HG03064 (cell line): ENCODE results near the gene VSIG1.

Source experiments
- ATAC-seq: cut with Tn5 transposase; IDR thresholded peaks from one replicate; pipeline ENCODE4 v1.9.1; 2021; ENCODE audit warnings: low read depth; ENCODE audit not compliant: unreplicated experiment

VSIG1 gene

DNA sequence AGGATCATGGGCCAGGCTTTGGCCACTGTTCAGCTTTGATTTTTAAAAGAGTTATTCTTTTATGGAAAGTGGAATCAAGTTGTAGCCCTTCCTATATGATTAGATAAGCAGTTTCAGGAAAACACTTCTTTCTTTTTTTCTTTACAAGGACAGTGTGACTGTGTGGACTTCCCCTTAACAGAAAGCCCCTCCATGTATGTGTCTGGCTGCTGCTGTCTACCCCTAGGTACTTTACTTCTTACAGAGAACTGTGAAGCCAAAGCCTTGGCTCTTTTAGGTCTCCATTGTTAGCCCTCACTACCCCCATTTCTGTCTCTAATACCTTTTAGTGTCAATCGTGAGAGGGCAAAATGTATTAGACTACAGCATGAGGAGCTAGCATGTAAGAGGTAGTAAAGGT is 19.1 kb downstream of the VSIG1 start:
- ATAC-seq = no peak

DNA sequence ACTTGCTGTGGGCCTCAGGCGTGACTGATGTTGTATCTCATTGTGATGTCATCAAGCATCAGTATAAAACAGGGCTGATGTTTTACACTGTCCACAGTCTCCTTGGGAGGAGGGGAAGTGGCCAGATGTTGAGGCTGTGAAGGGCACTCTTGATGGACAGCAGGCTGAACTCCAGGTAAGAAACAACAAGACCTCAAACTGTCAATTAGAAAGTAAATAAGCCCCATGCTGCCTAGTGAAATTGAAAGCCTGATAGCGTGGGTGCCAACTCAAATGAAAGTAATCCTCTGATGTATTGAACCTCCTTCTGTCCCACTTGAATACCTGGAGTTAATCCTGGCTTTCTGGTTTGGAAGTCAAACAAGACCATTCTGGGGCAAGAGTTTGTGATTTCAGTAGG is 19.7 kb downstream of the VSIG1 start:
- no peak for ATAC-seq

DNA sequence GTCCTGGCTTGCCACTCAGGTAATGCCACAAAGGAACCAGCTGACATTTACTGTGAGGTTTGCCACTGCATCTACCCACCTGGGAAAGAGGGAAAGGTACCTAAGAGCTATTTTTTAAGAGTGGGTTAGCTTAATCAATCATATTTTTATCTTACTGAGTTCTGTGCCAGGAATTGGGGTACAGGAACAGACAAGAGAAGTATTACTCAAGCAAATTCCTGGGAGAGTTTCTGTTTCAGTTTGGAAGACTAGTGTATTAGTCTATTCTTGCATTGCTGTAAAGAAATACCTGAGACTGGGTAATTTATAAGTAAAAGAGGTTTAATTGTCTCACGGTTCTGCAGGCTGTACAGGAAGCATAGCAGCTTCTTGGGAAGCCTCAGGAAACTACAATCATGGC is 23.3 kb downstream of the VSIG1 start:
- ATAC-seq = no peak

DNA sequence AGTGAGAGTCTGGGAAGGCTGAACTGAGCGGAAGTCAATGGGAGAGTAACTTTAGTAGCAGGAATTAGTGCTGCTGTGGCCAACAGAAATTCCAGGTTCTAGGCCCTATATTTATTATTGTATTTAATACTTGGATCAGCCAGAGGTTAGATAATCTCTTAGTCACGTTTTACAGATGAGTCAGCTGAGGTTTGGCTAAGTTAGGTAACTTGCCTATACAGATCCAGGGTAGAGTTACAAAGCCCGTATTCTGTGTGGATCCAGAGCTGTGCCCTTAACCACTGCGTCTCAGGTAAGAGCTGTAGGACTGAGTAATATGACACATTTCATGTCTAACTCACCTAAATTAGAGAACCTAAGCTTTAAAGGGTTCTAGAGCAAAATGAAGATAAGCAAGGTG is 26.0 kb downstream of the VSIG1 start:
- ATAC-seq = no peak

DNA sequence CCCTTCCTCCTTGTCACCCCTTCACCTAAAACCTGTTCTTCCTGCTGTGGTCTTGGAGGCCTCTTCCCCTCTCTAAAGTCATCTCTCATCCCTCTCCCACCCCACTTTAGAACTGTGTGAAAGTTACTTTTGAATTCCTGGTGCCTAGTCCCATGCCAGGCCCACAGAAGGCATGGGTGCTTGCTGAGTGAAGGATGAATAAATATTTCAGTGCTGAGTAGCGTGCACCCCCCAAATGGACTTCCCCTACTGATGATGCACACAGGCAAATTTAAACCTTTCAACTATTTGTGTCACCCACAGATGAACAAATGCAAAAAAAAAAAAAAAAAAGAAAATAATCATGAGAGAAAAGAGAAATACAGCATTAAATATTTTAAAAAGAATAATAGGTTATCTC is 26.7 kb downstream of the VSIG1 start:
- no peak for ATAC-seq

DNA sequence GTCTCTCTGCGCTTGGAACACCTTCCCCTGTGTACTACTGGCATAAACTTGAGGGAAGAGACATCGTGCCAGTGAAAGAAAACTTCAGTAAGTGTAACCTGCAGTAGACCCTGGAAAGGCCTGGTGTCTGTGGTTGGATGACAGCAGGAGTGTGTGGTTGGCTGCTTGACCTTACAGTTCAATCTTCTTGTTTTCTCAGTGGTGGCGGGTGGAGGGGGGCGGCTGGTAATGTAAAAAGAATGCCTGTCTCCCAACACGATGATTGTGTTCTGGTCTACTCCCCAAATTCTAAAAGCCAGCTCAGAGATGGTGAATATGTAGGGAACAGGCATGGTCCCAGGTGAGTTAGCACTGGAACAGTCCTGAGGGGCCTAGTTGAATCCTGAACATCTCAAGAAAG is 27.9 kb downstream of the VSIG1 start:
- ATAC-seq = no peak

DNA sequence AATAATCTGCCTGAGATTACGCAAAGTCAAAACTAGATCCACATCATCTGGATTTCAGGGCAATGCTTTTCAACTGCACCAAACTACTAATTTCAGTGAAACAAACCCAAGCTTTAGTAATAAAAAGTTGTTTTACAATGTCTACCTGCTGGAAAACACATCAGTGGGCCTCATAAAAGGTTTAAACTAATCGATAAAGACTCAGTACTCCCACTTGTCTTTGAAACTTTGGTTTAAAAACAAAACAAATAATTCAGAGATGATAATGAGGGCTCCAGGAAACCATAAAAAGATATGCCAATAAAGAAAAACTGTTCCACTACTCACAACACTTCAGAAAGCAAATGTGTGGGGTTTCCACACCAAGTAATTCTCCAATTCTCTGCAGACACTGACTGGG is 36.2 kb downstream of the VSIG1 start:
- ATAC-seq = no peak

DNA sequence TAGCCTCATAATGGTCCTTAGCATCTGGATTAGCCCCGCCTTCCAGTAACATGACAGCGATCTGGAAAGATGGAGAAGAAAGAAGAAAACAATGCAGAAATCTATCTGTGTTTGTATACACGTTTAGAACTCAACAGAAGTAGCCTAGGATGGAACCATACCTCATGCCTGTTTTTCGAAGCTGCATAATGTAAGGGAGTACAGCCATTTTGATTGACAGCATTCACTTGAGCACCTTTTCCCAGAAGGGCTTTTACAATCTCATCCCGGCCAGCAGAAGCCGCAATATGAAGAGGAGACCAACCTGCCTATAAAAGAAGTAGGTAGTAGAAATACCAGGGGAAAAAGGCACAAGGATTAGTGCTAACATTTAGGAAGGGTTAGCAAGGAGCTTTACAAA is 42.9 kb downstream of the VSIG1 start:
- ATAC-seq = no peak

DNA sequence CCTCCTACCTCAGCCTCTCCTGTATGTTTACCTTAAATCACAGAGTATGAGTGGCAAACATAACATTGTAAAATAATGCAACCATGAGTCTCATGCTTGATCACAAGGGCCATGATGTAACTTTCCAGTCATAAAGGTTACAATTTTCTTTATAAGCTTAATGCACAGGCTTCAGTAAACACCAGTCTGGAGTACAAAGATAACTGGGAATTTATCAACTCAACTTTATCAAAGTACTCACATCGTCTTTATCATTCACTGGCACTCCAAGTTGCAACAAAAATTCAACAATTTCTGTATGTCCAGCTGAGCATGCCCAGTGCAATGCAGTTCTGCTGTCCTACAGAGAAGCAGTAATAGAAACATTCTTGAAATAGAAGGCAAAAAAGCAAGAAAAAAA is 43.6 kb downstream of the VSIG1 start:
- no peak for ATAC-seq

DNA sequence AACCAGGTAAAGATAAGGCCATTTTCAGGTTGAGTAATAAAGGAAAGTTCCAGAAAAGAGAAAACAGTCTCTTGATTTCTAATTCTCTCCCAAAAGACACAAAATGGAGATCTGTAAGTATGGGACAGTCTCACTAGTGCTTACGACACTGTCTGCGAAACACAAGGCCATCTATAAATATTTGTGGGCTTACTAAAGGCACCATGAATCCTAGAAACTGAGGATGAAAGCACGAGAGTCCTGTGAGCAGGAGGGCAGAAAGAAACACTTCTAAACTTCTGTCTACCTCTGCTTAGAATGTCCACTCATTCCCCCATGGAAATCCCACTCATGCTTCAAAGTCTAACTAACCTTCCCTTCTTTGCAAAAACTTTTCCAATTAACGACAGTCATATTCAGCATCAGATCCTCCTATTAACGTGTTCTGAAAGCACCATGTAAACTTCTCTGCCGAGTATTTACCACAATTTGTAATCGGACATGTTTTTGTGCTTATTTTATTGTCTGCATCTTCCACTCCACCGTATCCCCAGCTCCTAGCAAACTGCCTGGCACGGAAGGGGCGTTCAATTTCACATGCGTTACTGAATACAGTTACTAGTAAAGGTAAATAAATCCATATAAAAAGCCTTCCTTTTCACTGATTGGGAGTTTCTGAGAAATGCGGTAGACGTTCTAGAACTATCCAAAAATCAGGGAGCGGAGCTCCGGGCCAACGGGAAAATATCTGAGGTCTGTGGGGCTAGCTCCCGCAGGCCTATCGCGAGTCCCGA is 45.8 kb downstream of the VSIG1 start:
- ATAC-seq = peak; percentile 1

DNA sequence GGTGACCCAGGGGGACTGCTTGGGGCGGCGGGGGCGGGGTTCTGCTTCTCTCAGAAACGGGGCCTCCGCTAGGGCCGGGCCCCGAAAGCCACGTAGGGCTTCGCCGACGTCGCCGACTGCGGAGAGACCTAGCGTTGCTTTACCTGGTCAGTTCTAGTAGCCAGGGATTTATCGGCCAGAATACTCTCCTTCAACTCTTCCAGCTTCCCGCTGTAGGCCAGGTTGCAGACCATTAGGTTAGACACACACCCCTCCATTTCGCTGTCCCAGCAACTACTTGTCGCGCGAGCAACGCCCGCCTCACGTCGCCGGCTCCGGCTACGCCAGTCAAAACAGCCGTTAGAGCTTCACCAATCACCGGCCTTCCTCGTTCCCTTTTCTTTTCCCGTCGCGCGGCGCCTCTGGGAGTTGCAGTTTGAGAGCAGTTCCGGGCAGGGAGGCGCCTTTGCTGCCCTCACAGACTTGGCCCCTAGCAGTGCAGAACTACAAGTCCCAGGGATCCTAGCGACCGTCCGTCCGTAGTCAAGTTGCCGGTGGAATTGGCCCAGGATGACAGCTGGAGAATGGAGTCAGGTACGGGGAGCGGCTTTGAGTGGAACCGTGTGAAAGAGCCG is 46.5 kb downstream of the VSIG1 start, which contains the start of the genes ATG4A and PSMD10:
ATG4A (plus strand) TSS at position 515 of the 614 bp plus-strand sequence; CDS start at position 564, 49 bp downstream.
PSMD10 (minus strand) TSS at position 279 of the 614 bp plus-strand sequence; CDS start at position 257, 22 bp downstream.
- ATAC-seq = peak; percentile 96

DNA sequence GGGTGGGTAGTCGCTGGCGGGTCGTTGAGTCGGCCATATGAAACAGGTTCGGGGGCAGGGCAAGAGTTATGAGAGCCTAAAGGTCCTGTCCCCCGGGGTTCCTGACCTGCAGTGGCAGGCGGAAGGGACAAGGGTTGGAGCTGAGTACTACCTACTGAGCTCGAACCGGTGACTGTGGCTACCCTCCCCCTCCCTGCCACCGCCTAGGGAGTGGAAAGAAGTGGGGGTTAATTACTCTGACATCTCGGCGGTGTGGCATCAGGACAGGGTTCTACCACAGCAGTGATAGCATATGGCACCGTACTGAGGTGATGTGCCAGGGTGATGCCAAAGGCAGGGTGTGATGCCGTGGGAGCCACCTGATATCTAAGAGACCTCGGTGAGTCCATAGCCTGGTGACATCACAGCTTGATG is 47.0 kb downstream of the VSIG1 start:
- ATAC-seq = peak; percentile 33

DNA sequence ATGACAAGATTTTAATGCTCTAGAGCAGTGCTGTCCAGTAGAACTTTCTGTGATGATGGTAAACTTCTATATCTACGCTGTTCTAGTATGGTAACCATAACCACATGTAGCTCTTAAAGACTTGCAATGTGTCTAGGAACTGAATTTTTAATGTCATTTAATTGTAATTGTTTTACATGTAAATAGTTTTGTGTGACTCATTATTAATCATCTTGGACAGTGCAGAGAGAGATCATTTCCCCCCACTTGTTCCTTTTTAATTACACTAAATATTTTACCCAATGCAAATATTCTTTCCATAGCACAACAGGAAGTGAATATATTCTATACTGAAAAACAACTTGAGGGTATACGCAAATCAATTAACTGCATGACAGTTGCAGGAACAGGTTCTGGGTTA is 52.5 kb downstream of the VSIG1 start:
- ATAC-seq = no peak

DNA sequence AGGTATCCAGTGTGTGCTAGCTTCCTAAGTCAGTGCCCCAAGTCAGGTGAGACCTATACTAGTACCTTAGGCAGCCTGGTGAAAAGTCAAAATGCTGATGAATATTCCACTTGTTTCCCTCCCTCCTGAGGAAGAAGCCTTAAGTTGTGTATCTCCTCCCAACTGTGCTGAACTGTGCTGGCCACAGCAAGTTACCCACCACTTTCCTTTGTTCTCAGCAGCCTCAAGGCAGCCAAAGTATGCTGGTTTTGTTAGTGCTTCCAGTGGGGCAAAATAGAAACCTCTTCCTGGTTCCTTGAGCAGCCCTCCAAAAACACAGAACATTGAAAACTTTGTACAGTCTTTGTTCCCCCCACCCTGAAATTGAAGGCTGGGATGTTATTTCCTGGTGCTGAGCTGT is 60.6 kb downstream of the VSIG1 start:
- no peak for ATAC-seq

DNA sequence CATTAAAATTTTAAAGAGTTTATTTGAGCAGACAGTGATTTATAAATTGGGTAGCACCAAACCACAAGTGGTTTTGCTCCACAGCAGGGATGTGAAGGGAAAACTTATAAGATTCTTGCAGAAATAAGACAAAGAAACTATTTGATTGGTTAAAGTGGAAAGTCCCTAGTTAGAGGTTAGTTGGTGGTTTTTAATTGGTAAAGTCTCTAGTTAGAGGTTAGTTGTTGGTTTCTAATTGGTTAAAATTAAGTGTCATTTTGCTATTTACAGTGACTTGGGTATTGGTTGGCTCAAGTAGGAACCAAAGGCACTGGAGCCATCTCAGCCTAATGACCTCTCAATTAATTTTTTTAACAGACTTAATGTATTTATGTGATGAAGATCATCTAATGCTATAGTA is 69.7 kb downstream of the VSIG1 start:
- ATAC-seq = no peak

DNA sequence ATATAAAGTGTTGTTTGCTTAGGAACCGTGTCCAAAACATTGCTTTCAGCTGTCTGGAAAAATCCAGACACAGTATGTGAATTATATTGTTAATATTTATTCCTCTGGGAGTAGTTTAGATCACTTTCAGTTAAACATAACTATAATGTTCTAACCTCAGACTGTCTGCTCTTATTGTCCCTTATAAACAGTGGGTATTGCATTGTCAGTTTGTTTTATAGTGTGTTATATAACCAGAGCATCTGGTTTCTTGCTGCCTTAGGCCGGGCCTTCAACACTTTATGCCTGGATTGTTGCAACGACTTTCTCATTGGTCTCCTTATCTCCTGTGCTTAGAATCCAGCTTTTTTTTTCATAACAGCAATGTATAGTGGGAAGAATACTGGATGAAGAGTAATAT is 73.1 kb downstream of the VSIG1 start:
- ATAC-seq = no peak

DNA sequence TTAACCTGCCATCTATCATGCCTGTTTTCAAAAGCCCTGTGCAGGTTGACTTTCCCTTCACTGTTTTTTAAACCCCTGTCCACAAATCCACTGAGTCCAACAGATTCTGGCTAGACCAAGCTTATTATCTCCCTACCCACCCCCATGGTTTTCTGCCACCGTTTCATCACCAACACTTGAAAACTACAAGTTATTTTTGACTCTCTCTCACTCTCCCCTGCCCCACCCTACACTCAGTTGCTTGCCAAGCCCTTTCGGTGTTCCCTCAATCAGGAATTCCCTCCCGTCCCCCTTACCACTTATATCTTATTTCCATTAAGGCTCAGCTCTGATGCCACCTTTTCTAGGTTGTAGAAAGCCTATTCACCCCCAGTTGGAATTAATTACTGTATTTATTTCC is 76.4 kb downstream of the VSIG1 start:
- no peak for ATAC-seq

DNA sequence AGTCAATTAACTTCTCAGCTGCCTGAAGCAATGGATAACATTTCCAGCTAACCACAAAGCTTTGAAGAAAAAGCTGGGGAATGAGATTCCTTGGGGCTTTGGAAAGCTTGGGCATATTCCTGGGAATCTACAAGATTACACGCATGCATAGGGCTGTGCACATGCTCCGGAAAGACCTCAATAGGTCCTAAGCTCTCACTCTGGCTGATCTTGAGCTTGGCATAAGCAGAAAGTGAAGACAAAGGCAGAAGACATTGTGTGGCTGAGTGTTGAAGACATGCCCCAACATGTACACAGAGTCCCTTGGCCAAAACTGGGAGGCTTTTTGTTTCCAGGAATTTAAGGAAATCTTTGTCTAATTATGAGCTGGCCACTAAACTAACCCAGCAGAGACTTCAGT is 77.9 kb downstream of the VSIG1 start:
- ATAC-seq = no peak

DNA sequence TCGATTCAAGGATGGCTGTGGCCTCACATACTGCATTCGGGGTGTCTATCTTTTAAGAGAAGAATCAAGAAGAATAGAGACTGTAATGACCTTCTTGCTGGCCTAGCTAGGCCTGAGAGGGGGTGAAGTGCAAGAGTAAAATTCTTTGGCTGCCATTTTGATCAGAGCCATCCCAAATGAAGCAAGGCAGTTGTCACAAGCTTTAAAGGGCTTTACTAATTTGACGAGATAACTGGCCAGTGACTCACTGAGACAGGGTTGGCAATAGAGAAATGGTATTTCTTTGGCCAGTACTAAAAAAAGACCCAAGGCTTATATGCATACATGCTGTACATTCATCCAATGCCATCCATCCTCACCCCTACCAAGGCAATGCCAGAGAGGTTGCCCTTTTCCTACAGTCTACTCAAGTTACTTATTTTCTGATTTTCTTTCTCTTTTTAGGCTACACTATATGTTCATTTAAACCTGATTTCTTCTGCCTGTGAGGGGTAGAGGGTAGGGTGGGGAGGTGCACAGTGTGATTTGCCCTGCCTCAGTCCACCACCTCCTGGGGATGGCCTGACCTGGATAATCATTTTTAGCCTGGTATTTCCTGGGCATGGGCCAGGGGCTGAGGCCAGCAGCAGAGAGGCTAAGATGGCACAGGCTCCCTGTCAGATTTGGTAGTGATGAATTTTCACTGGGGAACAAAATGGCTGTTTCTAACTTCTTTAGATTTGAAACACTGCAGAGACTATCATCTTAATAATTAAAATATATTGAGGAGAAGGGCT is 78.9 kb downstream of the VSIG1 start:
- no peak for ATAC-seq

DNA sequence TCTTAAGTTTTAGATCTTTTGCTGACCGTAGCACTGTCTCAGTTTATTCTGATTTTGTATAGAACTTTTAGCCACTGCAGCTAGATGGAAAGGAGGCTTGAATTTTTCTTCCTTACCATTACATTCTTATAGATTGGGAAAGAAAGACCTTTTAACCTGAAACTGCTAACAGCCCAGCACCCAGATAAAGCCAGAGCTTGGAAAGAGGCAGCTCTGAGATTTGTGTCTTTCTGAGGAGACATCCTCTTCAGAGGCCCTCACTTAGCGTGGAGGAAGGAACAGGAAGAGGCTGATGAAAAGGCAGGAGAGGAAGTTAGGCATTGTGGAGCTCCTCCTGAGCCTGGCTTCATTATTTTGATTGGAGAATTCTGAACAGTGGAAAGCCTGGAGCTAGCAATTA is 81.8 kb downstream of the VSIG1 start:
- ATAC-seq = no peak

DNA sequence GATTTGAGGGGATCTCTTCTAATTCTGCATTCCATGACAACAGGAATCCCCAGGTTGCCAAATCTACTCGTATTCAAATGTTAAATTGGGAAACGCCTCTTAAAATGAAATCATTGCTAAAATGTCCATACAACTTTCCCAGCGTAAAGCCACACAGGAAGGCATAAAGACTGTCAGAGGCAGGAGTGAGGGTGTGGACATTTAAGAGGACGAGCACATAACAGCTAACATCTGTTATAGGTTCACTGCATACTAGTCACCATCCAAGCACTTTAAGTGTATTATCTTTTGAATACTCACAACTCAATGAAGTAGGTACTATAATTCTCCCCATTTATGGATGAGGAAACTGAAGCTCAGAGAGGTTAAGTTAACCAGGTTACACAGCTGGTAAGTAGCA is 82.3 kb downstream of the VSIG1 start:
- no peak for ATAC-seq
